WERI-Rb-1 (cell line): Measurements from ENCODE around the gene SMPDL3A.

Experiments used
- DNase-seq: peaks from one replicate; pipeline ENCODE4 v3.0.0-alpha.2; 2020
- H3K27ac ChIP-seq: fragments of 250-450 bp; sonication (Bioruptor Pico); 2 replicates; pipeline ENCODE4 v1.5.1; 2020; ENCODE audit warnings: mild to moderate bottlenecking, moderate library complexity
- H3K27me3 ChIP-seq: fragments of 250-450 bp; sonication (Bioruptor Pico); 2 replicates; pipeline ENCODE4 v1.5.1; 2021; ENCODE audit warnings: mild to moderate bottlenecking, low read depth, moderate library complexity; ENCODE audit not compliant: insufficient read depth, severe bottlenecking
- H3K36me3 ChIP-seq: fragments of 250-450 bp; sonication (Bioruptor Pico); 2 replicates; pipeline ENCODE4 v1.5.1; 2020; ENCODE audit warnings: mild to moderate bottlenecking, moderate library complexity
- H3K4me3 ChIP-seq: 2 replicates; pipeline ENCODE4 v1.5.1; 2011; ENCODE audit warnings: low read depth, mild to moderate bottlenecking, control low read depth, low read length
- H3K9me3 ChIP-seq: fragments of 250-450 bp; sonication (Bioruptor Pico); 2 replicates; pipeline ENCODE4 v1.5.1; 2021; ENCODE audit warnings: mild to moderate bottlenecking, moderate library complexity; ENCODE audit not compliant: severe bottlenecking
- TF ChIP-seq, protein P1 (sequence below): IDR thresholded peaks from 2 replicates; pipeline ENCODE4 v1.5.1; 2011; ENCODE audit warnings: low read depth, mild to moderate bottlenecking, control low read depth, inconsistent platforms, low read length

SMPDL3A gene

DNA sequence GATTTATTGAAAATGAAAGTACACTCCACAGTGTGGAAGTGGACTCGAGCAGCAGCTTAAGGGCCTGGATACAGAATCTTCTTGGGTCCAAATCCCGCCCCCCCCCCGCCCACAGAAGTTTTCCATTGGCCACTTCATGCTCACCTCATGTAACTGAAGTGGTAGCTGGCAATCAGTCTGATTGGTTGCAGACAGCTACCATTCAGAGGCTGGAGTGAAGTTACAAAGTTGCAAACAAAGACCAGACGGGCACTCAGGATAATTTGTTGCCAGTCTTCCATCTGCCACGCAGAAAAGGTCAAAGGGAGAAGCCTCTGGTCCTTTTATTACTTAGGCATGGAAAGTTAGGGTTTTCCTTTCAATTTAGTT lies 35.4 kb upstream of the SMPDL3A start:
- H3K36me3 ChIP-seq: no peaks in the 10 kb centered on the region
- no peak overlapping the region for H3K4me3 ChIP-seq
- H3K27ac ChIP-seq: no peak overlapping the region
- TF ChIP-seq, protein P1, sequence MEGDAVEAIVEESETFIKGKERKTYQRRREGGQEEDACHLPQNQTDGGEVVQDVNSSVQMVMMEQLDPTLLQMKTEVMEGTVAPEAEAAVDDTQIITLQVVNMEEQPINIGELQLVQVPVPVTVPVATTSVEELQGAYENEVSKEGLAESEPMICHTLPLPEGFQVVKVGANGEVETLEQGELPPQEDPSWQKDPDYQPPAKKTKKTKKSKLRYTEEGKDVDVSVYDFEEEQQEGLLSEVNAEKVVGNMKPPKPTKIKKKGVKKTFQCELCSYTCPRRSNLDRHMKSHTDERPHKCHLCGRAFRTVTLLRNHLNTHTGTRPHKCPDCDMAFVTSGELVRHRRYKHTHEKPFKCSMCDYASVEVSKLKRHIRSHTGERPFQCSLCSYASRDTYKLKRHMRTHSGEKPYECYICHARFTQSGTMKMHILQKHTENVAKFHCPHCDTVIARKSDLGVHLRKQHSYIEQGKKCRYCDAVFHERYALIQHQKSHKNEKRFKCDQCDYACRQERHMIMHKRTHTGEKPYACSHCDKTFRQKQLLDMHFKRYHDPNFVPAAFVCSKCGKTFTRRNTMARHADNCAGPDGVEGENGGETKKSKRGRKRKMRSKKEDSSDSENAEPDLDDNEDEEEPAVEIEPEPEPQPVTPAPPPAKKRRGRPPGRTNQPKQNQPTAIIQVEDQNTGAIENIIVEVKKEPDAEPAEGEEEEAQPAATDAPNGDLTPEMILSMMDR: no peak
- no peaks in the 10 kb centered on the region for H3K27me3 ChIP-seq
- no peak for DNase-seq
- H3K9me3 ChIP-seq: peaks cover 2% of the 10 kb centered on the region

DNA sequence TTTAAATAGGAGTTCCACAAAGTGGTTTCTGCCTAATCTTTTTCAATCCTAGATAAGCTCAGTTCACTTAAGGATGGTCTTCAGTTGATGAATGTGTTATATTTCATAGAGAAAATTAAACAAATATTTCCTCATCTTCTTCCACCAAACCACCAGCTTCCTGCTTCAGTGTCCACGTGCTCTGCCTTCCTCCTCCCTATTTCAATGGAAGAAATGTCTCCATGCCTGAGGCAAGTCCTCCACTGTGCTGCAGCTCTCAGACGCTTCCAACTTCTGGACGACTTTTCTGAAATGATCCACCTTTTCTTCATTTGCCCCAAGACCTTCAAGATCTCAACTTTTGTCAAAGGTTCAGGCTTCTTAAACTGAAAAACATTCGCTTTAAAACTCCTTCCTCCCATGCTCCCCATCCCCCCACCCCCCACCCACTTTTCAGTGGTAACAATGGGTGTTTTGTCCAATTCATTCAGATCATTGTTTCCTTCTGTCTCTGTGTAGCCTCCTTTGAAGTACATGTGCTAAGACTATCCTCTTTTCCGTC lies 34.8 kb upstream of the SMPDL3A start:
- no peak overlapping the region for H3K27ac ChIP-seq
- DNase-seq: no peak
- H3K27me3 ChIP-seq: no peaks in the 10 kb centered on the region
- H3K4me3 ChIP-seq: no peak overlapping the region
- peaks cover 2% of the 10 kb centered on the region for H3K9me3 ChIP-seq
- H3K36me3 ChIP-seq: no peaks in the 10 kb centered on the region
- TF ChIP-seq, protein P1: no peak

DNA sequence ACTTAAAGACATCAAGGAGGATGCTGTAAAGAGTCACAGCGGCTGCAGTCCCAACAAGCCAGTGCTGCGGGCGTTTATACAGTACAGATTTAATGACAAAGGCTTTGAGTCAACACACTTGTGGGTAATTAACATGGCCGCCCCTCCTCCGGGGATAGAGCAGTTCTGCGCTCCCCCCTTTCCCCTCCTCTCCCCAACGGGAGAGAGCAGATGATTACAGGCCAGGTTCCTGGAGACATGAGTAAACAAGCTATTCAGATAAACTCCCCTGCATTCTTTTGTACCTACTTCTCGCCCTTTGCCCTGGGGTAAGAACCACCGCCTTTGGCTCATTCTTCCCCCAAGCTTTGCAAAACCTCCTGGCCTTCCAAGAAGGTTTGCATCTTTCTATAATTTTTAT lies 33.2 kb upstream of the SMPDL3A start:
- DNase-seq: no peak
- no peaks in the 10 kb centered on the region for H3K36me3 ChIP-seq
- TF ChIP-seq, protein P1: no peak
- H3K27ac ChIP-seq: no peak overlapping the region
- H3K27me3 ChIP-seq: no peaks in the 10 kb centered on the region
- no peak overlapping the region for H3K4me3 ChIP-seq
- H3K9me3 ChIP-seq: peaks cover 2% of the 10 kb centered on the region

DNA sequence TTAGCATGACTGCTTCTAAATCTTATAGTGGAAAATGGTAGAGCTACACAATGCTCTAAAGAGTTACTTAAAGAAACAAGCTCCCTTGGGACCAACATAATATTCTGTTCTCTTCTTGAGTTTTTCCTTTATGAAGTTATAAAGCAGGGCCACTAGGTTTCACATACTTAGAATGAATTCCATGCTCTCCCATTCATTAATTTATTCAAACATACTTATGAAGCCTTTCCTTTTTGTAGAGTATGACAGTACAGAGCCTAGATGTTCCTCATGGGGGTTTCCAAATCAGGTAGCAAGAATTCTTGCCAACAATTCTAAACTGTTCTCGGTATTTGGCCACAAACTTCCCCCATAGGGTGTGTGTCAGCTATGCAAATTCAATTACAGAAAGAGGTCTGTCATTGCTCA lies 30.1 kb upstream of the SMPDL3A start:
- no peak overlapping the region for H3K27ac ChIP-seq

DNA sequence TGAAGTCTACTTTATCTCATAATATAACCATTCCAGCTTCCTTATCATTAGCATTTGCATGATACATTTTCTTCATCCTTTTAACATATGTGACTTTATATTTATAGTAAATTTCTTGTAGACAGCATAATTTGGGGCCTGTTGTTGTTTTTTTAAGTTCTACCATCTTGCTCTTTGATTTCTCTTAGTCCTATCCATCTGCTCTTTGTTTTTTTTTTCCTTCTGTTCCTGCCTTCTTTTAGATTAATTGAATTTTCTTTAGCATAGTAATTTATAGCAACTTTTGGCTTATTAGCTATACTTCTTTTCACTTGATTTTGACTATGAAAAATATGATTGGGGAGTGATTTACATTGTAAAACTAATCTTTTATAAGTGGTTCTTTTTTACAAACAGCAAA lies 28.7 kb upstream of the SMPDL3A start:
- Histone ChIP-seq H3K9me3 (peaks cover 3% of the 10 kb centered on the region), H3K27me3 (no peaks in the 10 kb centered on the region), H3K4me3 (no peak overlapping the region), H3K36me3 (no peaks in the 10 kb centered on the region), H3K27ac (no peak overlapping the region)
- no peak for DNase-seq
- TF ChIP-seq, protein P1: no peak

More for the DNA sequence above, 30.1 kb upstream of the SMPDL3A start:
- Histone ChIP-seq H3K27me3 (no peaks in the 10 kb centered on the region), H3K4me3 (no peak overlapping the region), H3K9me3 (peaks cover 5% of the 10 kb centered on the region), H3K36me3 (no peaks in the 10 kb centered on the region)
- DNase-seq: no peak
- TF ChIP-seq, protein P1: no peak

DNA sequence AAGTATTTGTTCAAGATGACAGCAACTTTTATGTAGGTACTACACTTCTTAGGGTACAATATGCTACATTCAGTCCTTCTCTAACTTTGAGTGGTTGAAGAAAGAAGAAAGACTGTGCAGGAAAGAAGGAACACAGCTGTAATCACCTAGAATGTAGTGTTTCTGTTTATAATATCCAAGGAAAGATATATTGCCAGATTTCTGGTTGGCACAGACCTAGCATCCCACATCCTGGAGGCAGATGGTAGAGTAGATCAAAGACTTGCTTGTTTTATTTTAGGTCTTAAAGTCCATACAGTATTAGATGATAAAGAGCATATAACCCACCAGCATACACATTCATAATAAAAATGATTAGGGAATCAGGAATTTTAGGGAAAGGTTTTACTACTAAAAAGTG lies 22.8 kb upstream of the SMPDL3A start:
- no peaks in the 10 kb centered on the region for H3K27me3 ChIP-seq
- H3K36me3 ChIP-seq: no peaks in the 10 kb centered on the region

More for the DNA sequence above, 22.8 kb upstream of the SMPDL3A start:
- DNase-seq: no peak
- Histone ChIP-seq H3K27ac (no peak overlapping the region), H3K9me3 (peaks cover 3% of the 10 kb centered on the region), H3K4me3 (no peak overlapping the region)
- TF ChIP-seq, protein P1: no peak
